ENCODE data around the gene AFG3L2.
"Not testable (repeated sequence)": the region's sequence is repeated elsewhere in the genome, so short reads cannot be mapped to it uniquely, and the experiment has no call there.

Gene AFG3L2

DNA sequence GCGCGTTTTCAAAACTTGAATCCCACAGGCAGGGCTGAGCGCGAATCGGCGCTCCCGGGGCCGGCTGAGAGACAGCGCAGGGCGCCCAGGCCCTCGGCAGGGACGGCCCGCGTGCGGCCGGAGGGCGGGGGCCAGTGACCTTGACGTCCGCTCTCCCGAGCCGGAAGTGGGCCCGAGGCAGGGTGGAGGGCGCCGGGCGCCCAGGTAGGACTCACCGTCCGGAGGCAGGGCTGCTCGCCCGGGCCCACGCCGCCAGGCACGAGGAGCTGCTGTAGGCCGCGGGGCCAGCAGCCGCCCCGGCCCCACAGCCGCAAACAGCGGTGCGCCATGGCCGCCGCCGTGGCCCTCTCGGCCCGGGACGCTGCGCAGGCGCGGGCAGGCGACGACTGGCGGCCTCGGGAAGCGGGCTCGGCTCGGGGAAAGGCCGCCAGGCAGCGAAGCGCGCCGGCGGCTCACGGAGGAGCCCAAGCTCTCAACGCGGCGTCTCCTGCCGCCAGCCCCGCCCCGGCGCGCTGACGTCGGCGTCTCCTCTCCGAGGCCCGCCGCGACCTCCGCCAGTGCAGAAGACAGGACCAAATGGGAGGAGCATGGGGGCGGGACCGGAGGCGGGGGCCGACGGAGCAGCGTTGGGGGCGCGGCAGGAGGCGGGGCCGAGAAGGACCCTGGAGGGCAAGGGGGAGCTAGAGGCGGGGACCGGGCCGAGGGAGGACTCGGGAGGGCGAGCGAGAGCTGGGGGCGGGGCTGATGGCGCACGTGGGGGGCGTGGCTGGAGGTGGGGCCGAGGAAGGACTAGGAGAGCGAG, at the start of gene AFG3L2:
AFG3L2 (minus strand) TSS at position 474 of the 802 bp plus-strand sequence; CDS start at position 329, 145 bp downstream.
- in situ Hi-C loops (cut with MboI; ENCODE audit: low sequenced_read_pairs) = loop anchor here (25.0 kb wide), 1 partner anchor 560 kb away; the partner anchor contains the start of gene SEH1L

DNA sequence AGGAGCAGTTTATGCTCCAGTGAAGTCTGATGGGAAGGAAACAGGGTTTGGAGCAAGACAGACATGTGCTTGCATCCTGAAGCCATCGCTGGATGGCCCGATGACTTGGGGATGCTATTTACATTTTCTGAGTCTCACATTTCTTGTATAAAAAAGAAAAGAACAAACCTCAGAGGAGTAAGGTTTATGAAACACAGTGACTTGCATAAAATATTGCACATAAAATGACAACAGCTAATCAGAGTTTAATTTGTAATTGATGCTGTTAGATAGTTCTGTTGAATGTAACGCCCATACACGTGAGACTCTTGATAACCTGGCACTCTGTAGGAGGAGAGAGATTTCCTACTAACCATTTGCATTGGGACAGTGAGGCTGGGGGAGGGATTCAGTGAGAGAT, 47.2 kb upstream of the AFG3L2 start:
- in situ Hi-C loops (cut with MboI; ENCODE audit: low sequenced_read_pairs) = no loop called here

DNA sequence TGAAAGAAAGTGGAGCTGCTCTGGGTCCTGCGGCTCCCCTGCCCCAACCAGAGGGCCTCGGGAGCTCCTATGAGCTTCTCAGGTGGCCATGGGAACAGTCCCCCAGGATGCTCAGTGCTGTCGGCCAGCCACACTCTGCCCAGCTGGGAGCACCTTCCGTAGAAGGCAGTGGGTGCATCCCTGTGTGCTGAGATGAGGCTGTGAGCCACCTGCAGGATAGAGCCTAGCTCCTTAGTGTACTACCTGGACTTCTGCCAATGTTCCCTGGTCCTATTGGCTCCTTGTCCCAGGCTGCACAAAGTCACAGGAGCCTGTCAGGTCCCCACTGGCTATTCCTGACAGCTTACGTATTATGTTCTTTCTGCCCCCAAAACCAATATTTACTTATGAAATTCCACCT, 46.8 kb upstream of the AFG3L2 start:
- in situ Hi-C loops (cut with MboI; ENCODE audit: low sequenced_read_pairs) = no loop called here

DNA sequence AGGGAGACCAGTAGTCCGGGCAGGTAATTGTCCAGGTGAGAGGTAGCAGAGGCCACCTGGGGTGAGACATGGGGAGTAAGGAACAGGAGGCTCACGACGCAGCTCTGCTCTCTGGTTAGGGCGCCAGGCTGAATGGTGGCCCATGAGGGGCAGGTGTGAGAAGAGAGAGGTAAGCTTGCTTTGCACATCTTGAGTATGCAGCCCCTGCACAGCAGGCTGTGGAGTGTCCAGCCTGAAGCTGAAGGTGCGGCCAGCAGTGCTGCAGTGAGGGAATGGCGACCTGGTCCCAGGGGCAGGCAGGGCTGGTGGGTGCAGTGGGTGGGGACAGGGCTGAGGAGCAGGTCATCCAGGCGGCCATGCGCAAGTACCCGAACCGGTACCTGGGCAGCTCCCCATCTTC, 46.4 kb upstream of the AFG3L2 start:
- in situ Hi-C loops (cut with MboI; ENCODE audit: low sequenced_read_pairs) = no loop called here

DNA sequence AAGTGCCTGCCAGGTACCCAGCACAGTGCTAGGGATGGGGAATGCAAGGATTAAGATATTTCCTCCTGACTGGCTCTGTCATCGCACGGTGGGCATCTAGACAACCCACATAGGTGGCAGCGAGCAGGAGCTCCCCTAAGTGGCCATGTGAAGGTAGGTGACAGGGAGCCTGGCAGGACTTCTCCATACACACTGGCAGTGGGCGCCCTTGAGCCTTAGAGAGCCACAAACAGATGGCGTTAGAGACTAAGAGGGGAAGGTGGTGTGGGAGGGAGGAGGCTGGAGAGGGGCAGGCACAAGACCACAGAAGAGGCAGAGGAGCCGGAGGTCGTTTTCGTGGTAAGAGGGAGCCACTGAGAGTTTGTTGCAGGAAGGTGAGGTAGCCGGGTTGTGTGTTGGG, 45.9 kb upstream of the AFG3L2 start:
- in situ Hi-C loops (cut with MboI; ENCODE audit: low sequenced_read_pairs) = no loop called here

DNA sequence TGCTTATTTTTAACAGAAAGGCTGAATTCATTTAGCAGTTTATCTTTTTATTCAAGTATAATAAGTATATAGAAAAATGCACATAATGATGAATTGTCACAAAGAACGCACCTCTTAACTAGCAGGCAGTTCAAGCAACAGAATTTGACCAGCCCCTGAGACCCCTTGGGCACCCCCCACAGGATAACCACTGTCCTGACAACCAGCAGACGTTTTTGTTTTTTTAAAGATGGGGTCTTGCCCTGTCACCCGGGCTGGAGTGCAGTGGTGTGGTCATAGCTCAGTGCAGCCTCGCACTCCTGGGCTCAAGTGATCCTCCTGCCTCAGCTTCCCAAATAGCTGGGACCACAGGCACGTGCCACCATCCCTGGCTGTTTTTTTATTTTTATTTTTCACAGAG, 44.7 kb upstream of the AFG3L2 start:
- in situ Hi-C loops (cut with MboI; ENCODE audit: low sequenced_read_pairs) = no loop called here

DNA sequence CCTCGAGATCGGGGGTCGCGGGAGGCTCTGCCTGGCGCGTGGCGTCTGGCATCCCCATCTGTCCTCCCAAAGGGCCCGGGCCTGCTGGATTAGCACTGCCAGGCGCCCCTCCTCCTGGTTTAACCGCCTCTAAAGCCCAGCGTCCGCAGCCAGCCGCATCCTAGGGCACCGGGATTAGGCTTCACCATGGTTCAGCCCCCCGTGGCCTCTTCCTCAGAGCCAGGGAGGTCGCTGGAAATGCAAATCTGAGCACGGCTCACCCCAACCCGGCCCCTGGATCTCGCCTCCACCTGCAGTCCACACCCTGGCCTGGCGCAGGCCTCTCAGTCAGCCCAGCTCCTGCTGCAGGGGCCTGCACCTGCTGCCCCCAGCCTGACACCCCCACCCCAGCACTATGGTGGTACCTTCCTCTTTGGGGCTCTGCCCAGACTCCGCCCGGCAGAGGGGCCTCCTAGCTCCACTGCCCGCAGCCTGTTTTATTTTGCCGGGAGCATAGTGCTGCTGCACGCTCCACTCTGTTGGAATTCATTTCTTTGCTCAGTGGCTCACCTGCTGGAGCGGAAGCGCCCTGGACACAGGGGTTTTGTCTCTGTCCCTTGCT, 43.9 kb upstream of the AFG3L2 start:
- in situ Hi-C loops (cut with MboI; ENCODE audit: low sequenced_read_pairs) = no loop called here

DNA sequence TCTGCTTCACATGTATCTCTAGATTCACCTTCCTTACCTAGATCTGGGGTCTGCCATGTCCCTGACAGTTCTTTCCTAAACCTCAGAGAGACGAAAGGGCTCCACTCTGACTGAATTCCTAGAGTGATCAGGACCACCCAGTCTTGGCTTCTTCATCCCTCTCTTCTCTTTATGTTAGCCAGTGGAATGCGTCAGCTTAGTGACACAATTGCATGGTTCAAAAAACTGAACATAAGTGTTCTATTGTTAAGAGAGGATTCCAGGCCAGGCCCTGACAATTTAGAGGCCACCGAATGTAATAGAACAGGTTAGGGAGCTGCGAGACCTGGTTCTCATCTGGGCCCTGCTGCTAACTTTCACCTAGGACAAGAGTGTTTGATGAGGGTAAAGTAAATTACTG, 40.7 kb upstream of the AFG3L2 start:
- in situ Hi-C loops (cut with MboI; ENCODE audit: low sequenced_read_pairs) = no loop called here

DNA sequence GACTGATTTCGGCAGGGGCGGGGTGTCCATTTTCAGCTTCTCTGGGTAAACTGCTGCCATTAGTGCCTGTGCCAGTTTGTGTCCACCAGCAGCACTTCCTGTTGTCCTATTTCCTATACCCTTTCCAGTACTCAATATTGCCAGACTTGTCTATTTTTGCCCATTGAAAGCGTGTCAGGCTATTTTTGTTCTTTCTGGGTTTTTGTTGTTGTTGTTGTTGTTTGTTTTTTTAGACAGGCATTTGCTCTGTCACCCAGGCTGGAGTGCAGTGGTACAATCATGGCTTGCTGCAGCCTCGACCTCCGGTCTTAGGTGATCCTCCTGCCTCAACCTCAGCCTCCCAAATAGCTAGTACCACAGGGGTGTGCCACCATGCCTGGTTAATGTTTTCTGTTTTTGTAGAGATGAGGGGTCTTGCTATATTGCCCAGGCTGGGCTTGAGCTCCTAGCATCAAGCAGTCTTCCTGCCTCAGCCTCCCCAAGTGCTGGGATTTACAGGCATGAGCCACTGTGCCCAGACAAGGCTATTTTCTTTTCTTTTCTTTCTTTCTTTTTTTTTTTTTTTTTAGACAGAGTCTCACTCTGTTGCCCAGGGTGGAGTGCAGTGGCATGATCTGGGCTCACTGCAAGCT, 39.2 kb upstream of the AFG3L2 start:
- in situ Hi-C loops (cut with MboI; ENCODE audit: low sequenced_read_pairs) = no loop called here

DNA sequence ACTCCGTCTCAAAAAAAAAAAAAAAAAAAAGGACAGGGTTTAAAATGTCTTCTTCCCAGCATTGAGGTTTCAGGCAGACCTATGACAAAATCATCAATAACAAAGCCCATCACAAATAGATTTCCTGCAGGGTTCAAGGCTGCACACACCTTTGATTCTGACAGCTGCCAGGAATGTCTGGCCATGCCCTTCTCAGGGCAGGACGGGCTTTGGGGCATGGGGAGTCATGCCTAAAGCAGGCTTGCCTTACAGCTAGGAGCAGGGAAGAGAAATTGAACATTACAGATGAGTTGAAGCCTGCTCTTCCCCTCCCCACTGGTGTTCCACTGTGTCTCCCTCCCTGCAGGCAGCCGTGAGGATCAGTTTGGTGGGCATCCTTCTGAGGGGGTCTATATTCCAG, 34.4 kb upstream of the AFG3L2 start:
- in situ Hi-C loops (cut with MboI; ENCODE audit: low sequenced_read_pairs) = no loop called here

DNA sequence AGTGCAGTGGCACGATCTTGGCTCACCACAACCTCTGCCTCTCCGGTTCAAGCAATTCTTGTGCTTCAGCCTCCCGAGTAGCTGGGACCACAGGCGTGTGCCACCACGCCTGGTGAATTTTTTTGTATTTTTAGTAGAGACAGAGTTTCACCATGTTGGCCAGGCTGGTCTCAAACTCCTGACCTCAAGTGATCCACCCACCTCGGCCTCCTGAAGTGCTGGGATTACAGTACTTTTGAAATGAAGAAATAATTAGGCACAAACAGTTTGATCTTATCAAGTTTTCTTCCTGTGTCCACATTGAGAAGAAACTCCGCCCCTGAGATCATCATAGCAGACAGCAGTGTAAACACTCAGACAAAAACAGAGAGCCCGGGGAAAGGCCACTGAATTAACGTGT, 33.7 kb upstream of the AFG3L2 start:
- in situ Hi-C loops (cut with MboI; ENCODE audit: low sequenced_read_pairs) = not testable (repeated sequence)

DNA sequence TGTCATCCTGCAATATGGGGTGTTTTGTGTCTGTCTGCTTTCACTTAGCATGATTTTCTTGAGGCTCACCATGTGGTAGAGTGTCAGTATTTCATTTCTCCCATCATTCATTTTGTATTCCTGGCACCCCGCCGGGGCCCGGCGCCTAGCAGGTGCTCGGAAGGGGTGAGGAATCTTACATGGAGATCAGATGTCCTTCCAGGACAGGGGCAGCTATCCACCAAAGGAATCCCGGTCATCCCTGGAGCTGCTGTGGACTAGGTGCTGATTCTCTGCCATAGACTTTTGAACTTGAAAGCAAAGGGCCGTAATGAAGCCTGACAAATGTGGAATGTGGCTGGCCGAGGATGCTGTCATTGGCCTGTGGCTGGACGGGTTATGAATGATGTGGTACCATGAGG, 33.1 kb upstream of the AFG3L2 start:
- in situ Hi-C loops (cut with MboI; ENCODE audit: low sequenced_read_pairs) = no loop called here

DNA sequence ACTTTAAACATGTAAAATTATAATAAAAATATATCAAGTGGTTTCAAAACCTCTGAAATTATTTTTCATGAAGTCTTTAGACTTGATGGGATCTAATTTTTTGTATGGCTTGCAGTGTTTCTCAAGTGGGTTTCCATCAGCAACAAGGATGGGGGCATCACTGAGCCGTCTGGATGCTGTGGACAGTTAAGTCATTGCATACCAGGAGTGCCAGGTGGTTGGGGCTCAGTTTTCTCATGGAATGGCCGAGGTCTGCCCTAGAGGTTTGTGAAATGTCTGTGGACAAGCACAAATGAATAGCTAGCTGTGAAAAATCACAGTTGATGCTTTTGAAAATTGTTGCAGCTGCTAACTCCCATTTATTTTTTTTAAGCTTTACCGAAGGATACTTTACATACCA, 32.4 kb upstream of the AFG3L2 start:
- in situ Hi-C loops (cut with MboI; ENCODE audit: low sequenced_read_pairs) = no loop called here

DNA sequence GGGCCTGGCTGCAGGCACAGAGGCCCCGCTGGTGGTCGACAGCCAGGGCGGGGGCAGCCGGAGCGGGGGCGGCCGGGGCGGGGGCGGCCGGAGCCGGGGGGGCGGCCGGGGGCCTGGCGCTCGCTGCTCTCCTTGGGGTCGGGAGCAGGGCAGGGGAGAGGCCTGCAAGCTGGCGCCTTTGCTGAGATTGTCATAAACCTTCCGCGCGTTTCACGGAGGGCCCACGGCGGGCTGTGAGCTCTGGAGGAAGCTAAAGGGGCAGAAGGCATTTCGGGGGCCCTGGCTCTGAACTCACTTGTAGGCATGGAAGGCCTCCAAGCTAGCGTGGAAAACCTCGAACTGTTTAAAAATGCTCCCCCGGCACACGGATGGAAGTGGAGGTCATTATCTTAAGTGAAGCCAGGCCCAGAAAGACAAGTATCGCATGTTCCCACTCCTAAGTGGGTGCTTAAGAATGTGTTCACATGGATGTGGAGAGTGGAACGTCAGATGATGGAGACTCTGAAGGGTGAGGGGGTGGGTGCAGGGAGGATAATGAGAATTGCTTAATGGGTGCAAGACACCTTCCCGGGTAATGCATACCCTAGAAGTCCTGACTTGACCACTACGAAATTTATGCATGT, 31.3 kb upstream of the AFG3L2 start:
- in situ Hi-C loops (cut with MboI; ENCODE audit: low sequenced_read_pairs) = no loop called here

DNA sequence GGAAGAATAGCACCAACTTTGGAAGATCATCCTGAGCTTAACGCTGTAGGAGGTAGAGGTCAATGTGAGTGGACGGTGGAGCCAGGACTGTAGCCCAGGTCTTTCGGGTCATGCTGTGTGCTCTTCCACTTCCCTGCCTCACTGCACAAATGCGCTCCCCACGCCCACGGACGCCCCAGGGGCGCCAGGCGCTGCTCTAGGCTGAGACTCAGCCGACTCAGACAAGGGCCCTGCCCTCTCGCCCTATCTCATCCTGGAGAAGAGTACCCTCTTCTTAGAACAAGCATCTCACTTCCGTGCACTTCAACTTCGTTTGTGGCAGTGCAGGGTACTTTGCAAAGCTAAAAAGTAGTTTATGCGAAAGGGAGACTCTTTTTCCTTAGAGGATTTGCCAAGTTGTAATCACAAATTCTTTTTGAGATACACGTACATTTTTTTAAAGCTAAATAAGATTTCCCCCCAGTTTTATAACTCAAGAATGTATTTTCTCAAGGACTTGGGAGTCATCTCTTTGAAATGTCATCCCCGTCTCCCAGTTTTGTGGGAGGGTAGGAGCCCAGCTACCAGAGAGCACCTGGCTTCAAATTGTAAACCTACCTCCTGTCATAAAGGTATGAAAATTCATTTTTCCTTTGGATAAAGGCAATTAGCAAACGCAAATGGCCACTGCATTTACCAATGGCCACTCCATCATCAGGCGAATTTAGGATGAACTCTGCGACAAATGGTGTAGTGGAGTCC, 29.5 kb upstream of the AFG3L2 start:
- in situ Hi-C loops (cut with MboI; ENCODE audit: low sequenced_read_pairs) = no loop called here

DNA sequence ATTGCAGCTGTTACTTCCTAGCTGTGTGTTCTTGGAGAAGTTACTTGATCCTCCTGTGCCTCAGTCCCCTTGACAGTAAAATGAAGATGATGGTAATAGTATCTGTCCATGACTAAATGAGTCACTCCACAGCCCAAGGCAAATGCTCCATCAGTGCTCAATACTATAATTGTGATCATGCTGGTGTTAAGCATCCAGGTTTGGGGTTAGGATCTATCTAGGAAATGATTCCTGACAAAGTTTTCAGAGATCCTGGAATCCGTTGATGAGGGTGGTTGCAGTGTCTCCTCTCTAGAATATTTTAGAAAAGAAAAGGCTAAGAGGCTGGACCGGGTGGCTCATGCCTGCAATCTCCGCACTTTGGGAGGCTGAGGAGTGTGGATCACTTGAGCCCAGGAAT, 28.0 kb upstream of the AFG3L2 start:
- in situ Hi-C loops (cut with MboI; ENCODE audit: low sequenced_read_pairs) = no loop called here

DNA sequence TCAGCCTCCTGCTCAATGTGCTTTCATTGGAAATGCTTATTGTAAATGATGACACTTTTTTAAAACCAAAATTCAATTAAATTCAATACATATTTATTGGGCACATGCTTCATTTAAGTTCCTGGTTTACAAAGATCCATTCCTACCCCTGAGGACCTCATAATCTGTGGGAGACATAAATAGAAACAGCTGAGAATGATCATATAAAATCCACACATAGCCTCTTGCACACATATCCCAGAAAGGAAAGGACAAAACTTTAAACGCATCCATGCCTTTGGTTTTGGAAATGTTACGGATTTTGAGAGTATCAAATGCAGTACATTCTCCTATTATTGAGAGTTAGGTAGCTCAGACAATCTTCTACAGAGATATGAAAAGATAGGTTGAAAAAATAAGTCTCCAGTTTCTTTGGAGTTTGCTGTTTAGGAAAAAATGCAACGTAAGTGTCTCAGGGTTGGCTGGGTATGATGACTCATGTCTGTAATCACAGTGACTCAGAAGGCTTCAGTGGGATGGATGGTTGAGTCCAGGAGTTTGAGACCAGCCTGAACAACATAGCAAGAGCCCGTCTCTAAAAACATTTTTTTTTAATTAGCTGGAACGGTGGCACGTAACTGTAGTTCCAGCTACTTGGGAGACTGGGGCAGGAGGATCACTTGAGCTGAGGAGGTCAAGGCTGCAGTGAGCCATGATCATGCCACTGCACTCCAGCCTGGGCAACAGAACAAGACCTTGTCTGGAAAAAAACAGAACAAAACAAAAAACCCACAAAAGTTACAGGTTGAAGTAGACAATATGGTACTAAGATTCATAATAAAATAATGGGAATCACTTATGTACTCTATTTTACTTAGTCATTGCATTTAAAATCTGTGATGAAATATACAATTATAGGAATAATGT, 26.8 kb upstream of the AFG3L2 start:
- in situ Hi-C loops (cut with MboI; ENCODE audit: low sequenced_read_pairs) = no loop called here

DNA sequence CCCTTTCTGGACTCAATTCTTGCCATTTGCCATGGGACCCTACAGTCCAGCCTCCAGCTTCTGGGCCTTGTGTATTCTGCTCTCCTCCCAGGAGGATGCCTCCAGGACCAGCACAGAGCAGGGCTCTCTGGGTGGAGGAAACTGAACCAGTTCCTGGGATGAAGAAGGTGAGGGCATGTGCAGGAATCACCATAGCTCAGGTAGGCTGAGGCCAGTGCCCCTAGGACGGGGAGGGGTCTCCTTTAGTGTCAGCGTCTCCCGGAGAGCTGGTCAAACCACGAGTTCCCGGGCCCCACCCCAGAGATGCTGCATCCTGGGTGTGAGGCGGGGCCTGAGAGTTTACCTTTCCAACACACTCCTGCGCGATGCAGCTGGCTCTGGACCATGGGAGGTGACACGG, 24.9 kb upstream of the AFG3L2 start:
- in situ Hi-C loops (cut with MboI; ENCODE audit: low sequenced_read_pairs) = no loop called here

DNA sequence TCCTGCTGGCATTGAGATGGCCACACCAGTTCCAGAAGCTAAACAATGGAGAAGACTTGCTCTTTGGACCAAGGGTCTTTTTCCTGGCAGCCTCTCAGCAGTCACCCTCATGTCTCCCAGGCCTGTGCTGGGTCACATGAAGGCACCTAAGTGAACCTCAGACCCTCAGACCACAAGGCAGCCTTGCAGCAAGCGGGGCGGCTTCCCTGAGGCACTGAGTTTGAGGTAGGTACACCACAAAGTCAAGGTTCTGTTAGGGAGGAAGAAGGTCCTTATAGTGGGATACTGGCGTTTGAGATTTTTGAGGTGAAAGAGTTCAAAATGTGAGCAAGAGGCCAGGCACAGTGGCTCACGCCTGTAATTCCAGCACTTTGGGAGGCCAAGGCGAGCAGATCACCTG, 22.2 kb upstream of the AFG3L2 start:
- in situ Hi-C loops (cut with MboI; ENCODE audit: low sequenced_read_pairs) = loop anchor here (10.0 to 25.0 kb wide), 2 partner anchors 266 to 538 kb away; partner anchors contain the start of gene SEH1L

DNA sequence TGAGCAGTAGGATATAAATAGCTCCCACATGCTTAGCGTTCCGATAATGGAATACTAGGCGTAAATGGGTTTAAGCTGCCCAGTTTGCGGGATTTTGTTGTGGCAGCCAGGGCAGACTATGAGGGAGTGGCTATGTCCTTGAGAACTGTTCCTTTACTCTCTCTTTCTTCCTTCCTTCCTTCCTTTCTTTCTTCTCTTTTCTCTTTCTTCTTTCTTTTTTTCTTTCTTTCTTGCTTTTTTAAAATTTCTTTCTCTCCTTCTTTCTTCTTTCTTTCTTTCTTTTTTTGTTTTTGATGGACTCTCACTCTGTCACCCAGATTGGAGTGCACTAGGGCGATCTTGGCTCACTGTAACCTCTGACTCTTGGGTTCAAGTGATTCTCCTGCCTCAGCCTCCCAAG, 21.6 kb upstream of the AFG3L2 start:
- in situ Hi-C loops (cut with MboI; ENCODE audit: low sequenced_read_pairs) = loop anchor here (10.0 to 25.0 kb wide), 2 partner anchors 266 to 539 kb away; partner anchors contain the start of gene SEH1L

All from HL-60/S4 treated with phorbol 12-myristate 13-acetate at 8.2 ng/mL for 4 days and 3 days (cell line).